Uterus (tissue), 4 donors: ENCODE data around the gene CASK. TPM values are rescaled to one million over a fixed set of nuclear protein-coding genes. Genes with fewer than 3 reads are reported as not detected.
"Not testable (repeated sequence)": the region's sequence is repeated elsewhere in the genome, so short reads cannot be mapped to it uniquely, and the experiment has no call there.

ENCODE experiments used
- DNase-seq, 2 donors: peaks; one replicate each; pipeline ENCODE4 v3.0.0-alpha.2; 2019 to 2020
- H3K27ac ChIP-seq, 2 donors: fragments of 200-600 bp; sonication (generic); 1 replicate in 1 of 2; 2 replicates in 1 of 2; pipeline ENCODE4 v1.5.1; 2016 to 2018
- H3K27me3 ChIP-seq, 2 donors: fragments of 200-600 bp; sonication (generic); one replicate each; pipeline ENCODE4 v1.5.1; 2018 to 2019; ENCODE audit warnings: control low read depth in 1 of 2
- H3K36me3 ChIP-seq, 2 donors: fragments of 200-600 bp; sonication (generic); one replicate each; pipeline ENCODE4 v1.5.1; 2019; ENCODE audit warnings: control low read depth in 1 of 2
- H3K4me1 ChIP-seq, 2 donors: fragments of 200-600 bp; sonication (generic); one replicate each; pipeline ENCODE4 v1.5.1; 2018 to 2019; ENCODE audit warnings: control low read depth in 1 of 2
- H3K4me3 ChIP-seq, 2 donors: fragments of 200-600 bp; sonication (generic); 1 replicate in 1 of 2; 2 replicates in 1 of 2; pipeline ENCODE4 v1.5.1; 2018 to 2019; ENCODE audit warnings: mild to moderate bottlenecking in 1 of 2
- H3K9me3 ChIP-seq, 2 donors: fragments of 200-600 bp; sonication (generic); one replicate each; pipeline ENCODE4 v1.5.1; 2019; ENCODE audit warnings: control low read depth in 1 of 2
- CTCF ChIP-seq, 4 experiments: fragments of 200-600 bp in 2 of 4; fragments of 450-650 bp in 2 of 4; sonication (generic) in 2 of 4; IDR thresholded peaks; one replicate each; pipeline ENCODE4 v1.5.1; 2016 to 2019; ENCODE audit warnings: antibody characterized with exemption in 4 of 4, mild to moderate bottlenecking in 2 of 4, moderate library complexity in 1 of 4
- POLR2A ChIP-seq, 2 donors: fragments of 450-650 bp; IDR thresholded peaks; one replicate each; pipeline ENCODE4 v1.6.1; 2016; ENCODE audit warnings: antibody characterized with exemption in 2 of 2, mild to moderate bottlenecking in 1 of 2, moderate library complexity in 1 of 2
- intact Hi-C: fragments of 100-400 bp; cut with DNase I; formaldehyde crosslinking; loops from one replicate; pipeline ENCODE4 v1.15.1; 2023; ENCODE audit warnings: low total_unique reads
- total RNA-seq, 4 donors: library from RNA; depleted of rRNA in 3 of 4; stranded (reverse); fragments of >200 nt in 3 of 4; gene quantifications; one replicate each; pipeline versions ENCODE4 v1.1.0 to v1.2.4, GENCODE V29; 2014 to 2023
- donor health status: DM: yes; HTN: yes; CAD: no.

The CASK gene
- total RNA-seq, 4 donors from 2014 or later, result 7.9 to 76.0 (median 40.7) TPM

- intact Hi-C loops, result no loop called here
- H3K4me3 ChIP-seq, result no peak overlapping the region
- H3K9me3 ChIP-seq, result no peaks in the 10 kb centered on the region
- no peaks in the 10 kb centered on the region for H3K27me3 ChIP-seq
- DNase-seq, result no peak
- no peaks in the 10 kb centered on the region for H3K4me1 ChIP-seq
- TF ChIP-seq CTCF (IDR thresholded peaks at IDR 0.05) (no peak), POLR2A (IDR thresholded peaks at IDR 0.05) (no peak)
- H3K27ac ChIP-seq, result no peak overlapping the region
- no peaks in the 10 kb centered on the region for H3K36me3 ChIP-seq
Measured at GRCh38 chrX:41619221-41619620, 304.1 kb downstream of the CASK start.

GRCh38 chrX:41616935-41617334, 306.4 kb downstream of the CASK start:
- Histone ChIP-seq H3K27ac (no peak overlapping the region), H3K4me1 (no peaks in the 10 kb centered on the region), H3K27me3 (no peaks in the 10 kb centered on the region), H3K4me3 (no peak overlapping the region), H3K9me3 (no peaks in the 10 kb centered on the region), H3K36me3 (no peaks in the 10 kb centered on the region)
- no peak for DNase-seq
- TF ChIP-seq POLR2A (IDR thresholded peaks at IDR 0.05) (no peak), CTCF (IDR thresholded peaks at IDR 0.05) (no peak)
- intact Hi-C loops, result no loop called here

GRCh38 chrX:41616255-41616654, 307.1 kb downstream of the CASK start:
- Histone ChIP-seq H3K4me3 (no peak overlapping the region), H3K27ac (no peak overlapping the region), H3K36me3 (no peaks in the 10 kb centered on the region), H3K4me1 (no peaks in the 10 kb centered on the region), H3K9me3 (no peaks in the 10 kb centered on the region), H3K27me3 (no peaks in the 10 kb centered on the region)
- intact Hi-C loops, result no loop called here
- no peak for TF ChIP-seq POLR2A (IDR thresholded peaks at IDR 0.05)
- no peak for TF ChIP-seq CTCF (IDR thresholded peaks at IDR 0.05)
- no peak for DNase-seq

GRCh38 chrX:41608244-41608643, 315.1 kb downstream of the CASK start:
- no peak for TF ChIP-seq POLR2A (IDR thresholded peaks at IDR 0.05)
- TF ChIP-seq CTCF (IDR thresholded peaks at IDR 0.05), result no peak
- intact Hi-C loops, result no loop called here
- no peak overlapping the region for H3K27ac ChIP-seq

GRCh38 chrX:41607264-41607832, 316.0 kb downstream of the CASK start:
- intact Hi-C loops, result no loop called here
- no peak overlapping the region for H3K27ac ChIP-seq
- no peaks in the 10 kb centered on the region for H3K36me3 ChIP-seq
- DNase-seq, result no peak
- no peak overlapping the region for H3K4me3 ChIP-seq
- no peaks in the 10 kb centered on the region for H3K4me1 ChIP-seq
- H3K9me3 ChIP-seq, result no peaks in the 10 kb centered on the region
- TF ChIP-seq POLR2A (IDR thresholded peaks at IDR 0.05), result no peak
- no peak for TF ChIP-seq CTCF (IDR thresholded peaks at IDR 0.05)
- peaks cover 0 to 4% of the 10 kb centered on the region in 2 donors for H3K27me3 ChIP-seq

More at GRCh38 chrX:41608244-41608643, 315.1 kb downstream of the CASK start:
- Histone ChIP-seq H3K36me3 (no peaks in the 10 kb centered on the region), H3K4me3 (no peak overlapping the region), H3K27me3 (peaks cover 0 to 4% of the 10 kb centered on the region in 2 donors), H3K9me3 (no peaks in the 10 kb centered on the region), H3K4me1 (no peaks in the 10 kb centered on the region)
- DNase-seq, result no peak

GRCh38 chrX:41606057-41606456, 317.3 kb downstream of the CASK start:
- H3K4me1 ChIP-seq, H3K9me3 ChIP-seq, intact Hi-C loops, H3K4me3 ChIP-seq, H3K27me3 ChIP-seq, H3K27ac ChIP-seq, DNase-seq, H3K36me3 ChIP-seq: not testable (repeated sequence)
